Right lobe of liver (tissue), 4 donors: ENCODE measurements around the gene SHISA6.

Source experiments
- POLR2A ChIP-seq: fragments of 450-650 bp; IDR thresholded peaks from one replicate; pipeline ENCODE4 v1.6.1; 2017; ENCODE audit warnings: antibody characterized with exemption, mild to moderate bottlenecking
- TF ChIP-seq, protein P1 (sequence below), 4 donors: fragments of 200-600 bp in 3 of 4; fragments of 450-650 bp in 1 of 4; IDR thresholded peaks; one replicate each; pipeline versions ENCODE4 v1.5.1 to v1.8.0; 2016 to 2022; ENCODE audit warnings: antibody characterized with exemption in 4 of 4, mild to moderate bottlenecking in 2 of 4
- donor health status: DM: no; HTN: no; CAD: no.
- donor health status: DM: no; HTN: no; CAD: no.
- donor health status: DM: no; HTN: yes; CAD: no.

- TF ChIP-seq, protein P1, sequence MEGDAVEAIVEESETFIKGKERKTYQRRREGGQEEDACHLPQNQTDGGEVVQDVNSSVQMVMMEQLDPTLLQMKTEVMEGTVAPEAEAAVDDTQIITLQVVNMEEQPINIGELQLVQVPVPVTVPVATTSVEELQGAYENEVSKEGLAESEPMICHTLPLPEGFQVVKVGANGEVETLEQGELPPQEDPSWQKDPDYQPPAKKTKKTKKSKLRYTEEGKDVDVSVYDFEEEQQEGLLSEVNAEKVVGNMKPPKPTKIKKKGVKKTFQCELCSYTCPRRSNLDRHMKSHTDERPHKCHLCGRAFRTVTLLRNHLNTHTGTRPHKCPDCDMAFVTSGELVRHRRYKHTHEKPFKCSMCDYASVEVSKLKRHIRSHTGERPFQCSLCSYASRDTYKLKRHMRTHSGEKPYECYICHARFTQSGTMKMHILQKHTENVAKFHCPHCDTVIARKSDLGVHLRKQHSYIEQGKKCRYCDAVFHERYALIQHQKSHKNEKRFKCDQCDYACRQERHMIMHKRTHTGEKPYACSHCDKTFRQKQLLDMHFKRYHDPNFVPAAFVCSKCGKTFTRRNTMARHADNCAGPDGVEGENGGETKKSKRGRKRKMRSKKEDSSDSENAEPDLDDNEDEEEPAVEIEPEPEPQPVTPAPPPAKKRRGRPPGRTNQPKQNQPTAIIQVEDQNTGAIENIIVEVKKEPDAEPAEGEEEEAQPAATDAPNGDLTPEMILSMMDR (IDR thresholded peaks at IDR 0.05) = no peak
- TF ChIP-seq POLR2A = no peak
Observed at GRCh38 chr17:11240041-11240840, 772 bp upstream of the SHISA6 start.
